NCI-H82 (cell line): ENCODE results near the gene KRT28.
A peak's percentile ranks its signal among the peaks of the same experiment; 100 is the strongest.

Source experiments
- DNase-seq: peaks from one replicate; lab custom pipeline; 2025; lab: John Stamatoyannopoulos, UW

The KRT28 gene, protein sequence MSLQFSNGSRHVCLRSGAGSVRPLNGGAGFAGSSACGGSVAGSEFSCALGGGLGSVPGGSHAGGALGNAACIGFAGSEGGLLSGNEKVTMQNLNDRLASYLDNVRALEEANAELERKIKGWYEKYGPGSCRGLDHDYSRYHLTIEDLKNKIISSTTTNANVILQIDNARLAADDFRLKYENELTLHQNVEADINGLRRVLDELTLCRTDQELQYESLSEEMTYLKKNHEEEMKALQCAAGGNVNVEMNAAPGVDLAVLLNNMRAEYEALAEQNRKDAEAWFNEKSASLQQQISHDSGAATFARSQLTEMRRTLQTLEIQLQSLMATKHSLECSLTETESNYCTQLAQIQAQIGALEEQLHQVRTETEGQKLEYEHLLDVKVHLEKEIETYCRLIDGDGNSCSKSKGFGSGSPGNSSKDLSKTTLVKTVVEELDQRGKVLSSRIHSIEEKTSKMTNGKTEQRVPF

DNA sequence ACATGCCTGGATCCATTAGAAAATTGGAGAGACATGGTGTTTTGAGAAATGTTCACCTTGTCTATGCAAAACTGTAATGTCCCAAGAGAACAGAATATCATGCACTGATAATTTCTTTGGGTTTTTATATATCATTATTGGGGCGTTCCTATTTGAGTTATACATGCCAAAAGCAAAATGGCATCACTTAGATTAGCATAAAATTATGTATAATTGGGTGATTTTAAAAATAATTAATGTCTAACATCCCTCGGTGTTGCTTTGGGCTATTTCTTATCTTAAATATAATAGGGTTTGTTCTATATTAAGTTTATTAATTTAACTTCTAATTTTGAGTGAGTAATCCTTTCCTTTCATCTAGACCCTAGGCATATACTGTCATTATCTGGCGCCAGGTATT is at the start of gene KRT28:
KRT28 (minus strand) TSS at position 101 of the 400 bp plus-strand sequence; CDS start at position 35, 66 bp downstream.
- no peak for DNase-seq

DNA sequence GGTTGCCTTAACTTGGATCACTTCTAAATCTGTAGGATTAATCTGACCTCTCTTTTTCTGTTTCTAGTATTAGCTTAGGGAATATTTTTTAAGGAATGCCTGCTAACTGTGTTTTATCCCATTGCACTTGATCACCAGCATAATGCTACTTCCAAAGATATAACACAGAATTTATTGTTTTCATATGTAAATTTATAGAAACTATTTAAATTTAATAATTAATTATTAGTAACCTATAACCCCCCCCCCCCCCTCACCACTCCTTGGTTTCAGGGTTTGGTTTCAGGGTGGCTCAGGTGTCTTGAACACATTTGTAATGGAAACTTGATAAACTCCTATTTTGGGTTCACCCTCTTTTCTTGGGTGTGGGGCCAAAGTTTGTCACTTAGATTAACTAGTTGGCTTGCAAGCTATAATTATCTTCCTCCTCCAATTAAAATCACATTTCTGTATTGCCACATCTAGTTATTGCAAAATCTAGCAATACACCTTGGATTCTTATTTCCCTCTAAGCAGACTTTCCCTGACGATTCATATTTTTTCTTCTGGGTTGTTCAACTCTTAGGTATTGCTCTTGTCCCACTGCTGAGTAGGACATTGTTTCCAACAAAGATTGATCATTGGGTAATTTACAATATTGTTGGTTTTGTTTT is 49.0 kb upstream of the KRT28 start:
- no peak for DNase-seq

DNA sequence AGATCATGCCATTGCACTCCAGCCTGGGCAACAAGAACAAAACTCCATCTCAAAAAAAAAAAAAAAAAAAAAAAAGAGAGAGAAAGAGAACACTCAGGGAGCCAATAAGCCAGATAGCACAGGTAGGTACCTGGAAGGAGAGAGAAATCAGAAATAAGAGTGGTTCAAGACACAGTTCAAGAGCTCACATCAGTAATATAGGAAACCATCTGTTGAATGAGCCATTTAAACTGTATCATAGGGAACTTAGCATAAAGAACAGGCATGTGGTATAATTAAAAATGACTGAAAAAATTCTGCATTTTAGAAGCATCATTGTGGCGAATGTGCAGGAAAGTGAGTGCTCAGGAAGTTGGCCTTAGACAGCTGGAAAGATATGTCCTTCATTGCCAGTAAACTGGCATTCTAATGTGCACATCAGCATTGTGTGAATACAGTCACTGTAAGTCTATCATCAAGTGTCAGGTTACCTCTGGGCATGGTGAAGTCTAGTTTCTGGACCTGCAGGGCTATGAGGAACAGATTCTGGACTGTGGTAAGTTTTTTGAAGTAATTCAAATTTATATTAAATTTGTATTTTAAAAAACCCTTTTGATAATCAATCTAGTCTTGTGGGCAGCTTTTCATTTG is 46.9 kb upstream of the KRT28 start:
- no peak for DNase-seq

DNA sequence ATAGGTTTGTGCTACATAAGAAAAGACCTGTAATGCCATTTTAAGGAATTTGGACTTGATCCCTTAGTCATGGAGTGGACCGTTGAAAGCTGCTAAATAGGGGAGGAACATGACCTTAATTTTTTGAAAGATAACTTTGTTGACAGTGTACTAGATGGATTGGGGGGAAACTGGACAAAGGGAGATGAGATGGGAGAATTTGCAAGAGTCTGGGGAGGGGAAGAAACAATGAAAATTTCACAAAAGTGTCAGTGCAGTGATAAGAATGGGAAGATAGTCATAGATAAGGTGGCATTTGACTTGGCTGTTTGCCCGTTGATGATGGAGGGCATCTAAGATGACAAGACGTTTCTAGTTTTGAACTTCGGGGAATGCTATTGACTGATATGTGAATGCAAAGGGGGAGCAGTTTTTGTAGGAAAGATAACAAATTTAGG is 44.9 kb upstream of the KRT28 start:
- DNase-seq = no peak

DNA sequence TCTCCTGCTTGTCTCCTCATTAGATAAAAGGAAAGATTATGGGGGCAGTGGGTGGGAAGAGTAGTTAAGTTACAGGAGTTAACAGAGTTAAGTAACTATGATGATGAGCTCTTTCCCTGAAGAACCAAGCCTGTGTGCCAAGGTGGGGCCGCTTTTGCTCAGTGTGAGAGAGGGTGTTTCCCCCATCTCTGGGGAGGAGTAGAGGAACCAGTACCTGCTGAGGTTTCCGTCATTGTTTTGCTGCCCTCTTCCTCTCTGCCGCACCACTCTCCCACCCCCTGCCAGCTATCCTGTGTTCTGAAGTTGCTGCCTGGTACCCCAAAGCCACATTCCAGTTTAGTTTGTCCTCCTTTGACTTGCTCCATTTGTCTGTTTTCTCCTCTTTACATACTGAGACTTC is 43.5 kb upstream of the KRT28 start:
- DNase-seq = no peak

DNA sequence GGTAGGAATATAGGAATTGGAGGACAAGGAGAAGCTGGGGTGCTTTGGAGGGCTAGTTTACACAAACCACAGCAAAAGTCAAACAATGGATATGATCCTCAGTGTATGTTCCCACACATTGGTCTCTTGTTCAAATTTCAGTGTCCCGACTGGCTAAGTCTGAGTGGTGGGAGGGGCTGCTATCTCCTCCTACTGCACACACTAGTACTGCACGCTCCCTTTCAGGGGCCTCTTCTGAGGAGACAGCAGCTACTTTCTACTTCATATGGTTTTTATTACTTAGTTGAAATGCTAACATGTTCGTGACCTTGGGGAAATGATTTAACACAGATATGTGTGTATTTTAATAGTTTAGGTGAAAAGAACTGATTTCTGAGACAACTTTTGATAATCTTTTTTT is 41.5 kb upstream of the KRT28 start:
- DNase-seq = no peak

DNA sequence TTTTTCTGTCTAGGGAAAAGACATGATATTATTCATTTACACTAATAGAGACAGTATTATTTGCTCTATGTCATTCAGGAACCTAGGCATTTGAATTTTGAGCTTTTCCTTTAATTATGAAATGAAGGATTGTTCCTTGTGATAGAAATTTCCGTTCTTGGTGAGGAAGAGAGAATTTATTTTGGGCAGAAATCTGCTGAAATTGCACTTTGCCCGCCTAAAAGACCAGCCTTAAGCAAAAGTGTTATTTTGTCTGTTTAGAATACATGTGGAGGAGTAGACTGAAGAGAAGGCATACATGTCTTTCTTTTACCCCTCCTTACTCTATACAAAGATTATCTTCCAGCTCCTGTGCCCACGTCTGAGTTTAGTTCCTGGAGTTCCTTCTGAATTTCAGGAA is 39.4 kb upstream of the KRT28 start:
- no peak for DNase-seq

DNA sequence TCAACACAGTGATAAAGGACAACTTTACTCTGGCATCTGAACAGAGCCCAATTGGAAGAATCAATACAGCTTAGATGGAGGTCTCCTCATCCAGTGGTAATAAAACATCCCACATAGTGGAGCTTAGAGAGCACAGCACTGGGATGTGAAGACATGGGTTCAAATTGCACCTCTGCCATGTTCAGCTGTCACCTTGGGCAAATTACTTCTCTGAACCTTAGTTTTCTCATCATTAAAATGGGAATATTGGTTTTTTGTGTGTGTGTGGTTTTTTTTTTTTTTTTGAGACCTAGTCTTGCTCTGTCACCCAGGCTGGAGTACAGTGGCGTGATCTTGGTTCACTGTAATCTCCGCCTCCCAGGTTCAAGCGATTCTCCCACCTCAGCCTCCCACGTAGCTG is 36.3 kb upstream of the KRT28 start:
- no peak for DNase-seq

DNA sequence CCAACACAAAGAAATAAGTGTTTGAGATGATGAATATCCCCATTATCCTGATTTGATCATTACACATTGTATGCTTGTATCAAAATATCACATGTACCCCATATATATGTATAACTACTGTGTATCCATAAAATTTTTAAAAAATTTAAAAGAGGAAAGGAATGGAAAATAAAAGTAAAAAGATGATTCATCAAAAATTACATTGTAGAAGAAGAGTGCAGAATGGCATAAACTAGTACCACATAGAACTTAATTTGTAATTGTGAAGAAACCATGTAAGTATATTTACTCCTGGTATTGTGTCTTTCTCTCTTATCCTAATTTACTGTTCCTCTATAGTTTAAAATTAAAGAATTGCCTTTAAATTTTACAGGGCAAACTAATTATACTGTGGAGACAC is 34.1 kb upstream of the KRT28 start:
- DNase-seq = no peak

DNA sequence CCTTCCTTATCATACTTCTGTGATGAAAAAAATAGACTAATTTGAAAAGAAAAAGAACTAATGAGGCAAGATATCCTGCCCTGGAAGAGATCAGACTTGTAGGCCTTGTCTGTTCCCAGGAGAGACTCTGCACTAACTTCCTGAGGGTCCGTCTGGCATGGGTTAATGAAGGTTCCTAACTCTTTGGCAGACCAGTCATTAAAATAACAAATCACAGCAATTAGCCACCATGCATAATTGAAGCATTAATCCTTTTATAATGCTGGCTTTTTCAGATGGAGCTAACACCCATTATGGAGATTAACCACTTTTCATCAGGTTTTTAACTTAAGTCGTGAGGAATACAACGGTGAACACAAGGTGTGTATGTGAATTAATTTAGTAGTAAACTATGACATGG is 33.1 kb upstream of the KRT28 start:
- DNase-seq = peak; percentile 34

DNA sequence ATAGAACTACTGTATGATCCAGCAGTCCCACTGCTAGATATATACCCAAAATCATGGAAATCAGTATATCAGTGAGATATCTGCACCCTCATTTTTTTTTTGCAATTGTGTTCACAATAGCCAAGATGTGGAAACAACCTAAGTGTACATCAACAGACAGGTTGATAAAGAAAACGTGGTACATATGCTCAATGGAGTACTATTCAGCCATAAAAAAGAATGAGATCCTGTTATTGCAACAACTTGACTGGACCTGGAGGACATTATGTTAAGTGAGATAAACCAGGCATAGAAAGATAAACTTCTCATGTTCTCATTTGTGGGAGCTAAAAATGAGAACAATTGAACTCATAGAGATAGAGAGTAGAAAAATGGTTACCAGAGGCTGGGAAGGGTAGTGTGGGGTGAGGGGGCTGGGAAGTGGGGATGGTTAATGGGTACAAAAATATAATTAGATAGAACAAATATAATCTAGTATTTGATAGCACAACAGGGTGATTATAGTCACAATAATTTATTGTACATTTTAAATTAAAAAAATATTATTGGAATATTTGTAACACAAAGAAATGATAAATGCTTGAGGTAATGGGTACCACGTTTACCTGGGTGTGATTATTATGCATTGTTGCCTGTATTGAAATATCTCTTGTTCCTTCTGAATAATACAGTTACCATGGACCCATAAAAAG is 30.5 kb upstream of the KRT28 start:
- DNase-seq = no peak

DNA sequence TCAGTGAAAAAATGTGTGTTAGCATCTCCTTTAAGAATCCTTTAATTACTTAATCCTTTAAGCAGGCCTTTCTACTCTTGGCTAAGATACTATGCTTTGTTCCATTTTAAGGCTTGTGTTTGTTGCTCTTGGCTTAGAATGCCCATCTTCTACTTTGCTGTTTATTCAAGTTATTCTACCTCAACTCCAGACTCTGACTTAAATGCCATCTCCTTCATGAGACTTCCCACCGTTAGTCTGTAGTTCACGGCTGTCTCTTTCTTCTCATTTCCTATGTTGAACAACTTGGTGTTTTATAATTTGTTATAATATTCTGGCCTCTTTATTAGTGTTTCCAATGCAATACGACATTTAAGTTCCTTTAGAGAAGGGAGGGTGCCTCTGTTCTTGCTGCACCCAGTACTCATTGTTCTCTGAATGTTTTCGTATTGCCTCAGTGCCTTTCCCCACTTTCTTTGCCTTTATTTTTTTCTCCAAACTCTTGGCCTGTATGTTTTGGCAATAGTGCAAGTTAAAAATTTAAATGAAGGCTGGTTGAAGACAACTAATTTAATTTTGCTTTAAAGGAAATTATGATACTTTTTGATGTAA is 28.8 kb upstream of the KRT28 start:
- DNase-seq = no peak

DNA sequence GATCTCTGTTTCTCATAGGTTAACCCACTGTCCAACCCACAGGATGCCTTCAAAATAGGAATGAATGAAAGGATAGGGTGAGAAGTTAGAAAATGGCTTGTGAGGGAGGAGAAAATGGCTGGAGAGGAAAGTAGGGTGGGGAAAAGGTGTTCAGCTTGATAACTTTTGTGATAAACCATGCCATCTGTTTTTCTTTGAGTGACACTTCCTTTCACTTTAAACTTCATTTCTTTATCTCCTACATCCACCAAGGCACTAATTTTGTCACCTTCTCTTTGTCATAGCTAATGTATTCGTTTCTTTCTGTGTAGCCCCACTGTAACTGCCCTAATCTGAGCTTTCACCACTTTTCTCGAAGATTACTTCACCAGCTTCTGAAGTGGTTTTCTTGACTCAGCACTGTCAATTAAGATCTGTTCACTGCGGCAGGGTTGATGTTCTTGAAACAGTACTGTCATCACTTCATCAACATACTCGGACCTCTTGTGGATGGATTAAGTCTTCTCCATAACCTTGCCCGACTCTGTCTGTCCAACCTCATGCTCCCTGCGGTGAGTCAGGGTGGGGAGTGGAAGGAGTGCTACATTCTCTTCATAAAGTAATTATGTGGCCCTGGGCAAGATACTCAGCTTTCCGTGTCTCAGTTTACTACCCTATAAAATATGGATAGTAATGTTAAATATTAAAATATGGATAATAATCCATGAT is 28.1 kb upstream of the KRT28 start:
- DNase-seq = peak; percentile 20

DNA sequence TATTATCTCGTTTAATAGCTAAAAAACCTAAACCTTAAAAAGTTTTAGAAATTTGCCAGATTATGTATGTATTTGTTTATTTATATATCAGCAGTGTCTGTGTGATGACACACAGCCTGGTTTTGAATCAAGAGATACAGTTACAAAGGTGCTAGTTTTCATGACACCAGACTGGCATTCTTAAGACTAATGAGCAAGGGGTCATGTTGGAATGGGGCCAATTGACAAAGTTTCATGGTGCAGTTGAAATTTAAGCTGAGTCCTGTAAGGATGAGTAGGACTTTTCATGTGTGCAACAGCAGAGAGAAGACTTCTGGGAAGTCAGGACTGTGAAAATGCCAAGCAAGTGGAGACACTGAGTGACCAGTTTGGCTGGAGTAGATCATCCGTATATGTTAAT is 25.8 kb upstream of the KRT28 start:
- DNase-seq = no peak

DNA sequence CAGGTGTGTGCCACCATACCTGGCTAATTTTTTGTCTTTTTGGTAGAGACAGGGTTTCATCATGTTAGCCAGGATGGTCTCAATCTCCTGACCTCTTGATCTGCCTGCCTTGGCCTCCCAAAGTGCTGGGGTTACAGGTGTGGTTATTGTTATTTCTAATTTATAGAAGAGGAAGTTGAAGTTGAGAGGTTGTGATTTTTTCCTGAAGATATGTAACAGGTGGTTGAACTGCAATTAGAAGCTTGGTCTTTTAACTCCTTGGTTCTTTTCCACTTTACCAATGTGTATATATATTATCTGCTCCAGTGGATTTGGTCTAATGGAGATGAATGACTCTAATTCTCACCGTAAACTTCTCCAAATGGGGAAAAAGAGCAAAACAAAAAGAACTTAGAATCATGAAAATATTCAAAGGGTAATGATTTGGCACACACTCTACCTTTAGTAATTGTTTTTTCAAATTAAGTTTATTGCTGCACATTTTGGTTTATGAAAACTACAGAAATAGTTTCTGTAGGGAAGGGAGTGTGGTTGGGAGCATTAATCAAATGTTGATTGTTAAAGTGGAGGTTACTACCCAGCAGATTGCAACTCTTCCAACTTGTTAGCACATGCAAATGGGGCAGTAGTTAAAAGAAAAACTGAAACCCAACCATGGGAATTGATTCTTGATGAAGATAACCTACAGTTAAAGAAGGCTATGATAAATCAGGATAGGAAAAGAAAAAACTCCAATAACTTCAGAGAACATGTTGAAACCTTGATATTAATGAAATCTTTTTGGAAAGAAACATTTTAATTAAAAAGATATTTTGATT is 24.5 kb upstream of the KRT28 start:
- DNase-seq = no peak

DNA sequence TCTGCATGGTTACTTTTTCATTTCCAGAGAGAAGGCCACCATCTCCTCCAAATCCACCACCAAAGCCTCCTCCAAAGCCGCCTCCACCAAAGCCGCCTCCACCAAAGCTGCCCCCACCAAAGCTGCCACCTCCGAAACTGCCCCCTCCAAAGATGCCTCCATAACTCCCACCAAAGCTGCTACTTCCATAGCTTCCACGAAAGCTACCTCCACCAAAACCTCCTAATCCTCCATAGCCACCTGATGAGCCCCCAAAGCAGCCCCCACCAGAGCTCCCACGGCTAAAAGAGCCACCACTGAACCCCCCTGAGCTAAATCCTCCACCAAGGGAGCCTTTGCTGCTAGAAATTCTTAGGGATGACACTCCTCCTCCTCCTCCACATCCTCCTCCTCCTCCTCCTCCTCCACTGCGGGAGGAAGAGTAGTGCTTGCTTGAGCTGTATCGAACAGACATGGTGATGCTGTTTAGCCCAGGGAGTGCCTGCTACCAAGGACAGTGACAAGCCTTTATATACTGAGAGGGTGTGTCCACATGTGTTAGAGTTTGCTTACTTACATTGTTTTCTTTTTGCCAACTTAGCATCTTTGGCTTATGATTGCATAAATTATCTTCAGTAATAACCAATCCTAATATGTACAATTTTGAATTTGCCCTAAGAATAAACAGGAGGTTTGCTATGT is 22.5 kb upstream of the KRT28 start, which contains the start of gene KRT10:
KRT10 (minus strand) TSS at position 483 of the 681 bp plus-strand sequence; CDS start at position 454, 29 bp downstream.
- DNase-seq = no peak

DNA sequence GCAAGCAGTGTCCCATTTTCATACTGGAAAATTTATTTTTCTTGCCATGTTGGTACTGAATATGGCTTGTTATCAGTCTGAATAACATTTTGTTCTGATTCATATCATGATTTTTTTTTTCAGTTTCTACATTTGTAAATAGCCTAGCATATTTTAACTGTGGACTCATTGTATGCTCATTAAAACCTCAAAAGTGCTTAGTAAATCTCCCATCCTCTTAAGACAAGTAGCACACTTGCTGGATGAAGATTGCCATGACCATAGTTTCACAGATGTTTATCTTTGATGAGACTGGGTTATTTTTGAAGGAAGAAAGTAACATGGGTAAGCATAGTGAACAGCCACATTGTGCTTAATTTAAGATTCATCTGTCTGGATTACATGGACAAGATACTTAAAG is 21.8 kb upstream of the KRT28 start:
- DNase-seq = no peak

DNA sequence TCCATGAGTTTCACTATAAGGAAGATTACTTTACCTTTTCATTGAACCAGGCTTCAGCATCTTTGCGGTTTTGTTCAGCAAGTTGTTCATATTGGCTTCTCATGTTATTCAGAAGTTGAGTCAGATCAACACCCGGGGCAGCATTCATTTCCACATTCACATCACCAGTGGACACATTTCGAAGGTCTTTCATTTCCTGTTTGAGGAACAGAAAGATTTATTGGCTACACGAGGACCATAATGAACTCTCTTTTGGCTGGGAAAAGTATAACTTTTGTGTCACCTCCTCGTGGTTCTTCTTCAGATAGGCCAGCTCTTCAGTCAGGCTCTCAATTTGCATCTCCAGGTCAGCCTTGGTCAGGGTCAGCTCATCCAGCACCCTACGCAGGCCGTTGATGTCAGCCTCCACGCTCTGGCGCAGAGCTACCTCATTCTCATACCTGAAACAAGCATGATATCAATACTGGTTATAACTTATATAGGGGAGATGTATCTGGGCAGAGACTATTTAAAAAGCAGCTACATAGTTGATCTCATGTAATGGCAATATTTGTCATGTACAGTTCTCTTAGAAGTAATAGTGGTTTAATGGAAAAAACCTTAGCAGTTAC is 20.6 kb upstream of the KRT28 start:
- no peak for DNase-seq

DNA sequence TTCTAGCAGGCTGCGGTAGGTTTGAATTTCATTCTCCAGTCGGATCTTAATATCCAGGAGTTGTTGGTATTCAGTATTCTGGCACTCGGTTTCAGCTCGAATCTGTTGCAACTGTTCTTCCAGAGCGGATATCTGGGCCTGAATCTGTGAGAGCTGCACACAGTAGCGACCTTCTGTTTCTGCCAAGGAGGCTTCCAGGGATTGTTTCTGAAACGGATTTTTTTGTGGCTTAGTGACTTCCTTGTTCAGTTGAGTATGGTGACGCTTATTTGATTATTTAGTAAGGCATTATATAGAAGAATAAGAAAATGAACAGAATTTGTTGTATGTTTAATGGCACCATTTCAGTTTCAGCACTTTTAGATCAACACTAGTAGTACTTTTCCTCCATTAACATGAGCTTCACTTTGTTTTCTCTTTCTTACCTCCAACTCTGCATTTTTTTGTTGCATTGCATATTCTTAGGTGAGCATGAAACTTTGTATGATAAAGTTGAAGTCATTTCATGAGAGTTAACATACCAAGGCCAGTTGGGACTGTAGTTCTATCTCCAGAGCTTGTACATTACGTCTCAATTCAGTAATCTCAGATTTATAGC is 19.9 kb upstream of the KRT28 start:
- DNase-seq = peak; percentile 12
